HCT116 (cell line): ENCODE data around the gene GLYATL3. TPM values are rescaled to one million over a fixed set of nuclear protein-coding genes. Genes with fewer than 3 reads are reported as not detected.

Source experiments
- ATAC-seq: fragments of 200-7000 bp; cut with Tn5 transposase; 2 replicates; pipeline ENCODE4 v1.9.1; 2020; ENCODE audit warnings: mild to moderate bottlenecking, moderate library complexity
- BruUV-seq: library from RNA; stranded (reverse); fragments of 400-500 nt; replicated peaks from 2 replicates; lab custom pipeline; 2021; lab: Mats Ljungman, UMichigan
- CTCF ChIA-PET: fragments of 300-600 bp; sonication (Branson Sonifier 250); formaldehyde crosslinking; loops from one replicate; lab custom pipeline; 2021; ENCODE audit warnings: antibody characterized with exemption; lab: Charles Lee
- POLR2A ChIA-PET: fragments of 300-600, 350-600 bp; sonication (Branson Sonifier 250); formaldehyde crosslinking; loops from one replicate; lab custom pipeline; 2021; ENCODE audit warnings: antibody characterized with exemption; lab: Charles Lee
- RAD21 ChIA-PET, 2 experiments: fragments of 300-600 bp; sonication (Branson Sonifier 250); formaldehyde crosslinking; loops; one replicate each; lab custom pipeline; 2023; ENCODE audit warnings: low total read pairs in 2 of 2; ENCODE audit not compliant: uncharacterized antibody in 2 of 2, unreplicated experiment in 2 of 2, low non-redundant PET in 1 of 2; lab: Charles Lee
- DNase-seq: peaks from one replicate; pipeline ENCODE4 v3.0.0-alpha.2; 2010; ENCODE audit warnings: low read depth, low spot score
- H2AFZ ChIP-seq: fragments of 200-600 bp; shearing (Covaris generic), sonication (generic); 2 replicates; pipeline ENCODE4 v1.6.1; 2017; ENCODE audit warnings: low read depth, mixed run types, mixed read lengths, antibody characterized with exemption, low read length; ENCODE audit not compliant: poor library complexity, severe bottlenecking
- H3K27ac ChIP-seq: 2 replicates; pipeline ENCODE4 v1.5.1; 2012; ENCODE audit warnings: low read depth, low read length
- H3K27me3 ChIP-seq: fragments of 200-600 bp; sonication (generic); 2 replicates; pipeline ENCODE4 v1.6.1; 2016; ENCODE audit warnings: mixed run types, low read length, mixed read lengths; ENCODE audit not compliant: insufficient read depth
- H3K36me3 ChIP-seq, 2 experiments: fragments of 200-500 bp in 1 of 2; fragments of 200-600 bp in 1 of 2; sonication (Bioruptor generic) in 1 of 2; sonication (generic) in 1 of 2; 2 replicates each; pipeline versions ENCODE4 v1.5.1 to v1.6.1; 2014 to 2016; ENCODE audit warnings: low read length in 2 of 2, inconsistent platforms in 1 of 2, mixed read lengths in 1 of 2, mixed run types in 1 of 2; ENCODE audit not compliant: insufficient read depth in 2 of 2, control insufficient read depth in 1 of 2
- H3K4me1 ChIP-seq, 2 experiments: fragments of 200-600 bp in 1 of 2; sonication (generic) in 1 of 2; 2 replicates each; pipeline versions ENCODE4 v1.5.1 to v1.6.1; 2012 to 2017; ENCODE audit warnings: low read length in 2 of 2, inconsistent platforms in 1 of 2, mild to moderate bottlenecking in 1 of 2, mixed read lengths in 1 of 2, mixed run types in 1 of 2, moderate library complexity in 1 of 2; ENCODE audit not compliant: insufficient read depth in 2 of 2, control insufficient read depth in 1 of 2
- H3K4me2 ChIP-seq: fragments of 200-600 bp; sonication (generic); 2 replicates; pipeline ENCODE4 v1.6.1; 2017; ENCODE audit warnings: mixed run types, low read length, mixed read lengths
- H3K4me3 ChIP-seq, 2 experiments: fragments of 200-600 bp in 1 of 2; sonication (generic) in 1 of 2; replicated peaks in 1 of 2; 2 replicates each; pipeline ENCODE4 v1.5.1; 2011 to 2016; ENCODE audit warnings: low read length in 2 of 2, control low read depth in 1 of 2, low read depth in 1 of 2, mild to moderate bottlenecking in 1 of 2, mixed read lengths in 1 of 2, mixed run types in 1 of 2
- H3K79me2 ChIP-seq: fragments of 200-600 bp; sonication (generic); 2 replicates; pipeline ENCODE4 v1.6.1; 2017; ENCODE audit warnings: mild to moderate bottlenecking, mixed run types, low read length, moderate library complexity, mixed read lengths; ENCODE audit not compliant: insufficient read depth
- H3K9ac ChIP-seq: fragments of 200-600 bp; sonication (generic); 2 replicates; pipeline ENCODE4 v1.6.1; 2016; ENCODE audit warnings: low read length, mixed read lengths
- H3K9me2 ChIP-seq: fragments of 200-600 bp; sonication (generic), shearing (Covaris generic); 2 replicates; pipeline ENCODE4 v1.6.1; 2017; ENCODE audit warnings: mixed run types, mild to moderate bottlenecking, moderate library complexity; ENCODE audit not compliant: insufficient read depth
- H3K9me3 ChIP-seq, 2 experiments: fragments of 200-500 bp in 1 of 2; fragments of 200-600 bp in 1 of 2; sonication (Bioruptor generic) in 1 of 2; sonication (generic) in 1 of 2; 2 replicates each; pipeline ENCODE4 v1.6.1; 2014 to 2017; ENCODE audit warnings: low read length in 2 of 2, mixed read lengths in 2 of 2, inconsistent platforms in 1 of 2, low read depth in 1 of 2, mild to moderate bottlenecking in 1 of 2, mixed run types in 1 of 2, moderate library complexity in 1 of 2; ENCODE audit not compliant: control insufficient read depth in 1 of 2, insufficient read depth in 1 of 2
- H4K20me1 ChIP-seq: fragments of 200-600 bp; sonication (generic), shearing (Covaris generic); 2 replicates; pipeline ENCODE4 v1.6.1; 2017; ENCODE audit warnings: mixed run types, mild to moderate bottlenecking, moderate library complexity; ENCODE audit not compliant: insufficient read depth
- CBX3 ChIP-seq: IDR thresholded peaks from 2 replicates; pipeline ENCODE4 v1.6.1; 2012; ENCODE audit warnings: low read depth
- CTCF ChIP-seq, 3 experiments: fragments of 200-600 bp in 1 of 3; sonication (generic) in 1 of 3; IDR thresholded peaks in 2 of 3; conservative IDR thresholded peaks in 1 of 3; 2 replicates each; pipeline ENCODE4 v1.5.1; 2012 to 2017; ENCODE audit warnings: low read depth in 2 of 3, low read length in 2 of 3, antibody characterized with exemption in 1 of 3, borderline replicate concordance in 1 of 3, control low read depth in 1 of 3, mild to moderate bottlenecking in 1 of 3, mixed read lengths in 1 of 3, mixed run types in 1 of 3, moderate library complexity in 1 of 3; ENCODE audit not compliant: insufficient read depth in 1 of 3
- EGR1 ChIP-seq: IDR thresholded peaks from 2 replicates; pipeline ENCODE4 v1.6.1; 2012; ENCODE audit warnings: low read depth
- ELF1 ChIP-seq: IDR thresholded peaks from 2 replicates; pipeline ENCODE4 v1.6.1; 2012; ENCODE audit warnings: low read depth, borderline replicate concordance
- EZH2 ChIP-seq: fragments of 200-600 bp; sonication (generic); IDR thresholded peaks from 2 replicates; pipeline ENCODE4 v1.6.1; 2017; ENCODE audit warnings: antibody characterized with exemption, mixed run types
- FOSL1 ChIP-seq: IDR thresholded peaks from 2 replicates; pipeline ENCODE4 v1.6.1; 2012; ENCODE audit warnings: low read depth
- JUND ChIP-seq: IDR thresholded peaks from 2 replicates; pipeline ENCODE4 v1.6.1; 2012
- POLR2AphosphoS5 ChIP-seq: IDR thresholded peaks from 2 replicates; pipeline ENCODE4 v1.6.1; 2011; ENCODE audit warnings: mild to moderate bottlenecking, low read depth, low read length, moderate library complexity
- SIN3A ChIP-seq: IDR thresholded peaks from 2 replicates; pipeline ENCODE4 v1.6.1; 2012; ENCODE audit warnings: low read depth
- SP1 ChIP-seq: IDR thresholded peaks from 2 replicates; pipeline ENCODE4 v1.6.1; 2012; ENCODE audit warnings: low read depth
- SRF ChIP-seq: IDR thresholded peaks from 2 replicates; pipeline ENCODE4 v1.6.1; 2012; ENCODE audit warnings: low read depth
- YY1 ChIP-seq: IDR thresholded peaks from 2 replicates; pipeline ENCODE4 v1.6.1; 2011; ENCODE audit warnings: low read length, low read depth, moderate library complexity, mild to moderate bottlenecking; ENCODE audit not compliant: insufficient replicate concordance; ENCODE audit errors: extremely low read depth
- ZFX ChIP-seq: fragments of 450-650 bp; IDR thresholded peaks from 2 replicates; pipeline ENCODE4 v1.6.1; 2017
- ZNF274 ChIP-seq: fragments of 200-500 bp; sonication (Bioruptor generic); IDR thresholded peaks from 2 replicates; pipeline ENCODE4 v1.6.1; 2014; ENCODE audit warnings: mild to moderate bottlenecking, low read depth, low read length, inconsistent platforms
- intact Hi-C: fragments of 100-400 bp; cut with micrococcal nuclease; formaldehyde crosslinking; loops from 2 replicates; pipeline ENCODE4 v1.10.0; 2022
- total RNA-seq: library from RNA; stranded (reverse); gene quantifications from one replicate; pipeline ENCODE4 v1.2.1, GENCODE V29; 2021; ENCODE audit not compliant: unreplicated experiment

GLYATL3 gene
- total RNA-seq, 1 experiment from 2014 or later: not detected

- DNase-seq: no peak
- POLR2A ChIA-PET: interaction anchor here (0.7 to 2.4 kb wide), 7 partner anchors 9 to 72 kb away, joined by 3 to 7 read pairs (median 5); no protein-coding TSS in a partner anchor
- H3K9me3 ChIP-seq: no peaks in the 10 kb centered on the region
- peak overlapping the region; percentile 98 for H3K4me2 ChIP-seq
- H3K79me2 ChIP-seq: peaks cover 32% of the 10 kb centered on the region
- TF ChIP-seq YY1 (no peak), CBX3 (no peak), JUND (no peak), ZFX (no peak), ZNF274 (no peak), EZH2 (no peak), POLR2AphosphoS5 (no peak), SIN3A (no peak), SP1 (no peak), ELF1 (no peak), CTCF (IDR thresholded peaks at IDR 0.05 in 2 of 3, conservative IDR thresholded peaks at IDR 0.05 in 1 of 3; ENCODE audit: borderline replicate concordance in 1 of 3, insufficient read depth in 1 of 3, low read depth in 2 of 3, low read length in 2 of 3) (no peak), FOSL1 (no peak), EGR1 (no peak), SRF (no peak)
- TF ChIP-seq, all 23 proteins: peak for 0
- H4K20me1 ChIP-seq: no peaks in the 10 kb centered on the region
- peak overlapping the region; percentile 81 for H3K27ac ChIP-seq
- ATAC-seq: peak; percentile 34
- H3K9me2 ChIP-seq: no peaks in the 10 kb centered on the region
- intact Hi-C loops: no loop called here
- ChIA-PET CTCF (interaction anchor here (1.0 to 2.6 kb wide), 3 partner anchors 10 to 19 kb away, joined by 3 to 21 read pairs (median 3); no protein-coding TSS in a partner anchor), RAD21 (no interaction called here)
- peaks cover 50 to 71% of the 10 kb centered on the region in 2 experiments for H3K4me1 ChIP-seq
- peak overlapping the region; percentile 75 for H3K4me3 ChIP-seq
- no peaks in the 10 kb centered on the region for H3K36me3 ChIP-seq
- BruUV-seq: TSS peak; percentile 49
- no peak overlapping the region for H2AFZ ChIP-seq
- no peaks in the 10 kb centered on the region for H3K27me3 ChIP-seq
- H3K9ac ChIP-seq: peak overlapping the region; percentile 82
Measured at GRCh38 chr6:49551078-49551865, 51.5 kb downstream of the GLYATL3 start.
